ENCODE measurements around the gene DES.

GRCh38 chr2:219443016-219443696, 25.0 kb downstream of the DES start:
- no peak for TF ChIP-seq GATA2 (IDR thresholded peaks at IDR 0.05; ENCODE audit: low read depth, low read length)
- TF ChIP-seq GATA3 (IDR thresholded peaks at IDR 0.05; ENCODE audit: low read depth, low read length), result no peak

Measured in SH-SY5Y (cell line).